ENCODE results near the gene BCOR.

The BCOR gene

DNA sequence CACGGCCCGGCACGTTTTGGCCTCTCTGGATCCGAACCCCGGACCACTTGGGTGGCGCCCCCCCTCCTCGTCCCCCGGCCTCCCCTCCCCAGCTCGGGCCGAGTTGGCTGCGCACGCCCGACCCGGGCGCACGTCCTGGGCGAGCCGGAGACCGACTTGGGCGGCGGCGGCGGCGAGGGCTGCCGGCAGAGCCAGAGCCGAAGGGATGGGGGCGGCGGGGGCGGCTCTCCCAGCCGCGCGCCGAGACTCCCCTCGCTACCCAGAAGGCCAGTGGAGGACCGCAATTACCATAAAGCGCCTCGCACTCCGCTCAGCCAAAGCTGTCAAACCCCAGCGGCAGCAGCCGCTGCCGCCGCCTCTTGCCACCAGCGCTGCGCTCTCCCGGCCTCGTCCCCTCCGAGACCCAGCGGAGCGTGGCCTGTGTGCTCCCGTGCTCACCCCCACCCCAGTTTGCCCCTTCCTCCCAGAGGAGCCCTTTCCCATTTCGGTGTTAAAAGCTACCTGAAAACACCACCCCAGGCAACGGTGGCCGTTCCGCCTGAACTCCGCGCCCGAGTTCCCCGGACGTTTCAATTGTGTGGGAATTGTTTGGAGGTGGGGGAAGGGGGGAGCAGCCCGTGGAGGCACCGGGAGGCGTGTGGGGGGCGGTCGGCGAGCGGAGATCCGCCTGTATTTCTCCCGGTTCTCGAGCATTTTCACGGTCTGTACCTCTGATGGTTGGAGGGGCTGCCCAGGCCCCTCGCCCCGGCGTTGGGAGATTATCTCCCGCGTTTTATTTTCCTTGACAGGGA is 701 bp upstream of the BCOR start:
- Histone ChIP-seq H3K27me3 (ENCODE audit: insufficient read depth, poor library complexity, severe bottlenecking) (no peaks in the 10 kb centered on the region), H3K36me3 (ENCODE audit: low read depth) (no peaks in the 10 kb centered on the region), H3K4me3 (ENCODE audit: severe bottlenecking) (peak overlapping the region; percentile 87), H3K4me1 (ENCODE audit: insufficient read depth, poor library complexity, severe bottlenecking) (no peaks in the 10 kb centered on the region), H3K9me3 (ENCODE audit: severe bottlenecking) (no peaks in the 10 kb centered on the region), H3K27ac (ENCODE audit: poor library complexity, severe bottlenecking) (peak overlapping the region; percentile 57)
- TF ChIP-seq, protein P1, sequence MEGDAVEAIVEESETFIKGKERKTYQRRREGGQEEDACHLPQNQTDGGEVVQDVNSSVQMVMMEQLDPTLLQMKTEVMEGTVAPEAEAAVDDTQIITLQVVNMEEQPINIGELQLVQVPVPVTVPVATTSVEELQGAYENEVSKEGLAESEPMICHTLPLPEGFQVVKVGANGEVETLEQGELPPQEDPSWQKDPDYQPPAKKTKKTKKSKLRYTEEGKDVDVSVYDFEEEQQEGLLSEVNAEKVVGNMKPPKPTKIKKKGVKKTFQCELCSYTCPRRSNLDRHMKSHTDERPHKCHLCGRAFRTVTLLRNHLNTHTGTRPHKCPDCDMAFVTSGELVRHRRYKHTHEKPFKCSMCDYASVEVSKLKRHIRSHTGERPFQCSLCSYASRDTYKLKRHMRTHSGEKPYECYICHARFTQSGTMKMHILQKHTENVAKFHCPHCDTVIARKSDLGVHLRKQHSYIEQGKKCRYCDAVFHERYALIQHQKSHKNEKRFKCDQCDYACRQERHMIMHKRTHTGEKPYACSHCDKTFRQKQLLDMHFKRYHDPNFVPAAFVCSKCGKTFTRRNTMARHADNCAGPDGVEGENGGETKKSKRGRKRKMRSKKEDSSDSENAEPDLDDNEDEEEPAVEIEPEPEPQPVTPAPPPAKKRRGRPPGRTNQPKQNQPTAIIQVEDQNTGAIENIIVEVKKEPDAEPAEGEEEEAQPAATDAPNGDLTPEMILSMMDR (IDR thresholded peaks at IDR 0.05; ENCODE audit: poor library complexity, severe bottlenecking) = no peak
- DNase-seq (ENCODE audit: low spot score) (no peak), ATAC-seq (ENCODE audit: low read depth) (peak; percentile 51)

DNA sequence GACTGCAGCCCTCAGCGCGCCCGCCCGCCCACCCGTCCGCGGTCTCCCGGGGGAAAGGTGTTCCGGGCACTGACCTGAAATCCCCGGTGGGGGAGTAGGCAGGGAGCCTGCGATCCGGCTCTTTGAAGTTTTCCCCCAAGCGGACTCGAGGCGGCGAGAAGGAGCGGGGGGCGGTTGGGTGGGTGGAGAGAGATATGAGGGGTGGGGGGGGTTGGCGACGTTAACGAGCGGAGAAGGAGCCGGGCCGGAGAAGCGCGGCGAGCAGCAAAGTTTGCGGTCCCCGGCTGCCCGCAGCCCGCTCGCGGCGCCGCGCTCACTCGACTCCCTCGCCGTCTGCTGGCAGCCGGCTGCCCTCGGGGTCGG is 636 bp downstream of the BCOR start:
- no peaks in the 10 kb centered on the region for H3K9me3 ChIP-seq (ENCODE audit: severe bottlenecking)

DNA sequence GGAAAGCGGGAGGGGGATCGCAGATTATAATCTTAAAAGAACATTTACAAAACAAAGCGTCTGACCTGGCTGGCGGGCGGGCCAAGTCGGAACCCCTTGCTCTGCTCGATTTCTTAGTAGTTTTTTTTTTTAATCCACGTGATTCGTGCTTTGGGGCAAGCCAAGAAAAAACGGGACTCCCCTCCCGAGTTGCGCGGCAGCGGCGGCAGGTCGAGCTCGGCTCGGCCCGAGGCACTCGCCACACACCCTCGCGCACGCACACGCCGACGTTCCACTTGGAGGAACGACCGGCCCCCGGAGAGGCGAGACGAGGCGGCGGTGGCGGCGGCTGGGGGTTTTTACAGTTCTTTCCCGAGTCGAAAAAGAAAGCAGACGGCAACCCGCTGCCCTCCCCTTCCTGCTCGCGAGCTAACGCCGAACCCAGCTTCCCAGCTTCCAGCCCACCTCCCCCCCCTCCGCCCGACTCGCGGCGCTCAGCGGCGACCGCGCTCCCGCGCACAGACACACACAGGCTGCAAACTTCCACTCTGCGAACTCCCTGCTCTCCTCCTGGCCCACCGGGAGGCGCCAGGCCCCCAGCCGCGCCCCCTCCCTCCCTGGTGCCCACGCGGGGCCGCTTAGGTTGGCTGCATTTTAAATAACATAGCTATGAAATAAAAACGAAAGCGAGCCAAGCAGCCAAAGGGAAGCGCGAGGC is 1.2 kb downstream of the BCOR start:
- ATAC-seq (ENCODE audit: low read depth) (no peak), DNase-seq (ENCODE audit: low spot score) (no peak)
- Histone ChIP-seq H3K36me3 (ENCODE audit: low read depth) (no peaks in the 10 kb centered on the region), H3K4me3 (ENCODE audit: severe bottlenecking) (peak overlapping the region; percentile 87), H3K4me1 (ENCODE audit: insufficient read depth, poor library complexity, severe bottlenecking) (no peaks in the 10 kb centered on the region), H3K27me3 (ENCODE audit: insufficient read depth, poor library complexity, severe bottlenecking) (no peaks in the 10 kb centered on the region), H3K9me3 (ENCODE audit: severe bottlenecking) (no peaks in the 10 kb centered on the region), H3K27ac (ENCODE audit: poor library complexity, severe bottlenecking) (peak overlapping the region; percentile 57)
- TF ChIP-seq, protein P1 (IDR thresholded peaks at IDR 0.05; ENCODE audit: poor library complexity, severe bottlenecking) = no peak

More for the DNA sequence above, 636 bp downstream of the BCOR start:
- TF ChIP-seq, protein P1 (IDR thresholded peaks at IDR 0.05; ENCODE audit: poor library complexity, severe bottlenecking) = no peak
- Histone ChIP-seq H3K4me3 (ENCODE audit: severe bottlenecking) (peak overlapping the region; percentile 87), H3K36me3 (ENCODE audit: low read depth) (no peaks in the 10 kb centered on the region), H3K27me3 (ENCODE audit: insufficient read depth, poor library complexity, severe bottlenecking) (no peaks in the 10 kb centered on the region), H3K4me1 (ENCODE audit: insufficient read depth, poor library complexity, severe bottlenecking) (no peaks in the 10 kb centered on the region), H3K27ac (ENCODE audit: poor library complexity, severe bottlenecking) (peak overlapping the region; percentile 57)
- ATAC-seq (ENCODE audit: low read depth) (no peak), DNase-seq (ENCODE audit: low spot score) (no peak)

DNA sequence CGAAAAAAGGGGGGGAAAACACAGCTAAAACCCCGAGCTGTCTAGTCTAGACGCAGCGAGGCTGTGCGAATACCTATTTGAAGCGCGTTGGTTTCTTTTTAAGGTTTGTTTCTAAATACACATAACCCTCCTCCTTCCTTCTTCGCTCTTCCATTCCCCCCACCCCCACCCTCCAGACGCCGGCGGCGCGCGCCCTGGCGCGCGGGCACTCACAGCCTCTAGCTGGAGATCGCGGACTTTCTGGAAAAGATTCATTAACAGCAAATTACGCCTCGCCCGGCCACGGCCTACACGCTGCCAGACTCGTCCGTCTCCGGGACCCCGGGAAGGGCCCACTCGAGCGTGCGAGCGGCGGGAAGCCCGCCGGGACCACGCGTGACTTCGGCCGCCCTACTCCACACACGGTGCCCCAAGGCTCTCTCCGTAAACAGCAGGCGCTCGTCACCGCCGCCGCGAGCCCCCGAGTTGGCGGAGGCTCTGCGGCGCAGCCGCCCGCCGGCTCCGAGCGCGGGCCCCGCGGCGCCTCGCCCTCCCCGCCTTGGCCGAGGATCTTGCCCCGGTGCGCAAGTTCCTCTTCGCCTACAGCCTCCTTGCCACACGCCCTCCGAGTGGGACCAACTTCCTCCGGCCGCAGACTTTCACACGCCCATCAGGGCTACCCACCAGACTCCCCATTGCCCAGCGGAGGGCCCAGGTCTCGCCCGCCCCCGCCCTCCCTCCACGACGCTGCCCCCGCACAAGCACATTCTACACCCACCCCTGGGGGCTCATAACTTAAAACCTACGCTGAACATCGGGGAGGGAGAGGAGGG is 2.0 kb downstream of the BCOR start:
- TF ChIP-seq, protein P1 (IDR thresholded peaks at IDR 0.05; ENCODE audit: poor library complexity, severe bottlenecking) = no peak
- H3K36me3 ChIP-seq (ENCODE audit: low read depth) = no peaks in the 10 kb centered on the region
- H3K4me3 ChIP-seq (ENCODE audit: severe bottlenecking) = peak overlapping the region; percentile 87
- no peak for ATAC-seq (ENCODE audit: low read depth)
- no peaks in the 10 kb centered on the region for H3K4me1 ChIP-seq (ENCODE audit: insufficient read depth, poor library complexity, severe bottlenecking)
- H3K9me3 ChIP-seq (ENCODE audit: severe bottlenecking) = no peaks in the 10 kb centered on the region
- H3K27me3 ChIP-seq (ENCODE audit: insufficient read depth, poor library complexity, severe bottlenecking) = no peaks in the 10 kb centered on the region
- H3K27ac ChIP-seq (ENCODE audit: poor library complexity, severe bottlenecking) = peak overlapping the region; percentile 57
- no peak for DNase-seq (ENCODE audit: low spot score)

Data from RWPE2 (cell line).